ENCODE data around the gene MIA2.
"Not testable (repeated sequence)": the region's sequence is repeated elsewhere in the genome, so short reads cannot be mapped to it uniquely, and the experiment has no call there.

Gene MIA2, protein sequence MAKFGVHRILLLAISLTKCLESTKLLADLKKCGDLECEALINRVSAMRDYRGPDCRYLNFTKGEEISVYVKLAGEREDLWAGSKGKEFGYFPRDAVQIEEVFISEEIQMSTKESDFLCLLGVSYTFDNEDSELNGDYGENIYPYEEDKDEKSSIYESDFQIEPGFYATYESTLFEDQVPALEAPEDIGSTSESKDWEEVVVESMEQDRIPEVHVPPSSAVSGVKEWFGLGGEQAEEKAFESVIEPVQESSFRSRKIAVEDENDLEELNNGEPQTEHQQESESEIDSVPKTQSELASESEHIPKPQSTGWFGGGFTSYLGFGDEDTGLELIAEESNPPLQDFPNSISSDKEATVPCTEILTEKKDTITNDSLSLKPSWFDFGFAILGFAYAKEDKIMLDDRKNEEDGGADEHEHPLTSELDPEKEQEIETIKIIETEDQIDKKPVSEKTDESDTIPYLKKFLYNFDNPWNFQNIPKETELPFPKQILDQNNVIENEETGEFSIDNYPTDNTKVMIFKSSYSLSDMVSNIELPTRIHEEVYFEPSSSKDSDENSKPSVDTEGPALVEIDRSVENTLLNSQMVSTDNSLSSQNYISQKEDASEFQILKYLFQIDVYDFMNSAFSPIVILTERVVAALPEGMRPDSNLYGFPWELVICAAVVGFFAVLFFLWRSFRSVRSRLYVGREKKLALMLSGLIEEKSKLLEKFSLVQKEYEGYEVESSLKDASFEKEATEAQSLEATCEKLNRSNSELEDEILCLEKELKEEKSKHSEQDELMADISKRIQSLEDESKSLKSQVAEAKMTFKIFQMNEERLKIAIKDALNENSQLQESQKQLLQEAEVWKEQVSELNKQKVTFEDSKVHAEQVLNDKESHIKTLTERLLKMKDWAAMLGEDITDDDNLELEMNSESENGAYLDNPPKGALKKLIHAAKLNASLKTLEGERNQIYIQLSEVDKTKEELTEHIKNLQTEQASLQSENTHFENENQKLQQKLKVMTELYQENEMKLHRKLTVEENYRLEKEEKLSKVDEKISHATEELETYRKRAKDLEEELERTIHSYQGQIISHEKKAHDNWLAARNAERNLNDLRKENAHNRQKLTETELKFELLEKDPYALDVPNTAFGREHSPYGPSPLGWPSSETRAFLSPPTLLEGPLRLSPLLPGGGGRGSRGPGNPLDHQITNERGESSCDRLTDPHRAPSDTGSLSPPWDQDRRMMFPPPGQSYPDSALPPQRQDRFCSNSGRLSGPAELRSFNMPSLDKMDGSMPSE (N-terminal part only)

DNA sequence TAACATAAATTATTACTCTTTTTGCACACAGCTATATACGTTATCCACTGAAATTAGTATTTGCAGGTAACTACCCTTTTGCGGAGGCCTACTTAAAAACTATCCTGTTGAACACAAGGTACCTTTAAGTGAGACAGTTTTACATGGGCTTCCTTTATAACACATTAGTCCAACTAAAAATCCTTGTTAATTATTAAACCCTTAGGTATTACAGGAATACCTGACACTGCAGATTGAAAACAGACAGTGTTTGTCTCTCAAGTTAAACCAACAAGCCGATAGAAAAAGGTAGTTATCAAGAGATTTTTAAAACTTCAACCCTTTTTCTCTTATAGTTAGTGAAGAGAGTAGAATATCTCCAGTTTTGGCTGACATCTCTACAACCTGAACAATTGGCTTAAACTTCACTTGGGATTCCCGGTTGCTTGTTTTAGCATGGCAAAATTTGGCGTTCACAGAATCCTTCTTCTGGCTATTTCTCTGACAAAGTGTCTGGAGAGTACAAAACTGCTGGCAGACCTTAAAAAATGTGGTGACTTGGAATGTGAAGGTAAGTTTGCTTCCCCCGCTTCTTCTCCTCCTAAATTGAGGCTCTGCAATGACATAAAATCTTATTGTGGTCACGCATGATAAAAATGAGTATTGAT is at the start of gene MIA2:
Gene MIA2 (plus strand): TSS at position 236 of the 647 bp plus-strand sequence. CDS start 200 bp downstream, at position 436.
- DNase-seq = no peak

- DNase-seq = no peak
Measured at GRCh38 chr14:39184628-39185255, 49.0 kb upstream of the MIA2 start.

- DNase-seq = no peak
Measured at GRCh38 chr14:39185256-39186049, 48.3 kb upstream of the MIA2 start.

DNA sequence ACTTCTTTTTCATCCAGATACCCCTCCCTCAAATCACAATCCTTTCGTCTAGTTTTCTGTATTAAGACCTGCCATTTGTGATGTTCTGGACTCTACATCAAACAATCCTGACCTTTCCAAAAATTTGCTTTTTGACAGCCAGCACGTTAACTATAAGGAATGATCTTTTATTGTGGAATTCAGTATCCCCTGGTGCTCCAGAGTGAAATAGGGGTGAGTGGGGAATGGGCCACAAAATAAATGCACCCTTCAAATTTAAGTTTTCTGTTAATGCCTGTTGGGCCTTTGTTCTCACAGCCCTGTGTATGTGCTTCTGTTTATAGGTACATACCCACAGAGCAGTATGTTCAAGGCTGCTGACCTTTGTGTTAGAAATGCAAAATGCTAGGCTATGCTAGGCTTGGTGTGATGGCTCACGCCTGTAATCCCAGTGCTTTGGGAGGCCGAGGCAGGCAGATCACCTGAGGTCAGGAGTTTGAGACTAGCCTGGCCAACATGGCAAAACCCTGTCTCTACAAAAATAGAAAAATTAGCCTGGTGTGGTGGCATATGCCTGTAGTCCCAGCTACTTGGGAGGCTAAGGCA is 46.7 kb upstream of the MIA2 start:
- DNase-seq = no peak

DNA sequence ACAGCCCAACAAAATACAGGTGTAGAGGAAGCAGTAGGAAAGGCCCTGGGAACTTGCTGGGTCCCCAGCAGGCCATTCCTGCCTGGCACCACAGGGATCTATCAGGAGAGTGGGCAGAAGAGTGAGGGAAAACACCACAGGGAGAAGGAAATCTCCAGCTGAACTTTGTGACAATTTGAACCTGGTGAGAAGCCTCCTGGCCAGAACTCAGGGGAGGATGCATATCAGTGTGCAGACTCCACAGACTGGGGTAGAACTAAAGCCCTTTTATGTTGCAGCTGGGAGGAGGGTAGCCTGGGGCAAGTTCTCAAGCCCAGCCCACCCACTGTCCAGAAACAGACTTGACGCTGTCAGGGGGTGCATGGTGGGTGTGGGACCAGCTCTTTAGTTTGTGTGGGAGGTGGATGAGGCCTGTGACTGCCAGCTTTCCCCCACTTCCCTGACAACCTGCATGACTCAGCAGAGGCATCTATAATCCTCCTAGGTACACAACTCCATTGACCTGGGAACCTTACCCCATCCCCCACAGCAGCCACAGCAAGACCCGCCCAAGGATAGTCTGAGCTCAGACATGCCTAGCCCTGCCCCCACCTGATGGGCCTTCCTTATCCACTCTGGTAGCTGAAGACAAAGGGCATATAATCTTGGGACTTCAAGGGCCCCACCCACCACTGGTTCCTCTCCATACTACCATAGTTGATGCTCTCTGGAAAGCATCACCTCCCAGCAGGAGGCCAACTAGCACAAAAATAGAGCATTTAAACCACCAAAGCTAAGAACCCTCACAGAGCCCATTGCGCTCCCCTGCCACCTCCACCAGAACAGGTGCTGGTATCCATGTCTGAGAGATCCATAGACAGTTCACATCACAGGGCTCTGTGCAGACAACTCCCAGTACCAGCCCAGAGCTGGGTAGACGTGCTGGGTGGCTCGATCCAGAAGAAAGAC is 29.8 kb upstream of the MIA2 start:
- DNase-seq = no peak

- DNase-seq = not testable (repeated sequence)
Measured at GRCh38 chr14:39207430-39207829, 26.3 kb upstream of the MIA2 start.

DNA sequence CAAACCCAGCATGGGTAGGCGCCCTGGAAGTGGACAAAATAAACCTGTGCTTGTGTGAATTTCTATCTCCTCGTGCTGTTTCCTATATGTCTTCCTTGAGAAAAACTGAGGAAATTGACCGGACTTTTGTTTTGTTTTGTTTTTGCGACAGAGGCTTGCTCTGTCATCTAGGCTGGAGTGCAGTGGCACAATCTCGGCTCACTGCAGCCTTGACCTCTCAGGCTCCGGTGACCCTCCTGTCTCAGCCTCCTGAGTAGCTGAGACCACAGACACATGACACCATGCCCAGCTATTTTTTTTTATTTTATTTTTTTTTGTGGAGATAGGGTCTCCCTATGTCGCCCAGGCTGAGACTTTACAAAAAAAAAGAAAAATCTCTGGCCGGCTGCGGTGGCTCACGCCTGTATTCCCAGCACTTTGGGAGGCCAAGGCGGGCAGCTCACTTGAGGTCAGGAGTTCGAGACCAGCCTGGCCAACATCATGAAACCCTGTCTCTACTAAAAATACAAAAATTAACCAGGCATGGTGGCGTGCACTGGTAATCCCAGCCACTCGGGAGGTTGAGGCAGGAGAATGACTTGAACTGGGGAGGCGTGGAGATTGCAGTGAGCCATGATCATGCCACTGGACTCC is 22.5 kb upstream of the MIA2 start:
- no peak for DNase-seq

DNA sequence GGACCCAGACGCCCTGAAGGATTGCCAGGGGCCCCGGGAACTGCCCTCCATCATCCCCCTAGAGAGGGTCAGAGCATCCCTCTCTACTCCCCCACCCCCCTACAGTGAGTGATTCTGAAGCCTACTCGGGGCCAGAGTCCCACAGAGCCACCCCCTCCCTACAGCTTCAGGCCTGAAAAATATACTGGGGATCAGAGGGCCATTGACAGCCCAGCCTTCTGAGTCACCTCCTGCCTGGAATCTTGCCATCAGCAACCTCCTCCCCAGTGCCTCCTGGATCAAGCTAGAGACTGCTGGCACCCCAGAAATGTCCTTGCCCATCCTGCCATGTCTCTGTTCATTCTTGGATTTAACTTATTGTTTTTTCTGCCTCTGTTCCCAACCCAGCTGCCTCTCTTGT is 21.7 kb upstream of the MIA2 start:
- DNase-seq = no peak

DNA sequence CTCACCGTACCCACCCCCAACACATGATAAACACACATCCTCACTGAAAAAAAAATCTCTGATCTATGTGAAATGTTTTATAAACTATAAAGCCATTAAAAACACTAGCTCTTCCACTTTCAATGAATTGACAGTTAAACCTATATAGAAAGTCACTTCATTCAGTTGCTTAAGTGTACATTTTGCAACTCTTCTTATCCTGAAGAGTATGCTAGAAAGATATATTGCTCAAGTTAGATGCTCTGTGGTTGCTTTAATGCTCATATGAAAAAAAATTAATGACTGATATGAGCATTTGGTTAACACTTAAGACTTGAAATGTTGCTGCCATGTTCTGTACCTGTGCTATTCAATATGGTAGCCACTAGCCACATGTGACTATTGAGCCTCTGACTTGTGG is 21.0 kb upstream of the MIA2 start:
- DNase-seq = no peak

DNA sequence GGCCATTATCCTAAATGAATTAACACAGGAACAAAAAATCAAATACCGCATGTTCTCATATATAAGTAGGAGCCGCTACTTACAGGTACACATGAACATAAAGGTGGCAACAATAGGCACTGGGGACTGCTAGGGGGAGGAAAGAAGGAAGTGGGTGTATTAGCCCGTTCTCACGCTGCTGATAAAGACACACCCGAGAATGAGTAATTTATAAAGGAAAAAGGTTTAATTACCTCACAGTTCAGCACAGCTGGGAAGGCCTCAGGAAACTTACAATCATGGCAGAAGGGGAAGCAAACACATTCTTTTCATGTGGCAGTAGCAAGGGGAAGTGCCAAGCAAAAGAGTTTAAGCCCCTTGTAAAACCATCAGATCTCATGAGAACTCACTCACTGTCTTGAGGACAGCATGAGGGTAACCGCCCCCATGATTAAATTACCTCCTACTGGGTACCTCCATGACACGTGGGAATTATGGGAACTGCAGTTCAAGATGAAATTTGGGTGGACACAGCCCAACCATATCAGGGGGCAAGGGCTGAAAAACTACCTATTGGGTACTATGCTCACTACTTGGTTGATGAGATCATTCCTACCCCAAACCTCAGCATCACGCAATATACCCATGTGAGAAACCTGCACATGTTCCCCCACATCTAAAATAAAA is 16.4 kb upstream of the MIA2 start:
- peak in 1 of 2 experiments; percentile 30 for DNase-seq

GRCh38 chr14:39218171-39218769 is 15.4 kb upstream of the MIA2 start:
- DNase-seq = no peak

GRCh38 chr14:39219075-39219499 is 14.6 kb upstream of the MIA2 start:
- no peak for DNase-seq

- not testable (repeated sequence) for DNase-seq
Measured at GRCh38 chr14:39220473-39220872, 13.2 kb upstream of the MIA2 start.

GRCh38 chr14:39228044-39228443 is 5.7 kb upstream of the MIA2 start:
- DNase-seq = no peak

DNA sequence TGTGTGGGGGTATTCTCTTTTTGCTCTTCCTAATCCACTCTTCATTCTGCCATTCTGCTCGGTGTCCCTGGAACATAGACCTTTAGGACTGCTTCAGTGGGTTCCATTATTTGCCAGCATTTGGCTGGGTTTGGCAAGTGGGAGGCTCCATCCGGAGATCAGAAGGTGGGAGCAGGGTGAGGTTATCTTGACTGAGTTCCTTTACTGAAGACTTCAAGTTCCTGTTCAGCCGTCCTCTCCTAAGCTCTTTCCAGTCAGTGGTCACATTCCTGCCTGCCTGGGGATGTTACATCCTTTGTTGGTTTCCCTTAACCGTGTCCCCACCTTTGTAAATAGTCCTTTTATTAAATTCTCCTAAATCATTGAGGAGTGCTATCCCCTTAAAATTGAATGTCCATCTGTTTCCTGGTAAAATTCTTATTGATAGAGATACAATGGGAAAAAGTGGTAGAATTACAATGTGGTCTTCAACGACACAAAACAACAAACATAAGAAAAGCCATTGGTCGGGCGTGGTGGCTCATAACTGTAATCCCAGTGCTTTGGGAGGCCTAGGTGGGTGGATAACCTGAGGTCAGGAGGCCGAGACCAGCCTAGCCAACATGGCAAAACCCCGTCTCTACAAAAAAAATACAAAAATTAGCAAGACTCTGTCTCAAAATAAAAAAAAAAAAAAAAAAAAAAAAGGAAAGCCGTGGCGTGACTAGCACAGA is 5.0 kb upstream of the MIA2 start:
- peak in 1 of 2 experiments; percentile 12 for DNase-seq

DNA sequence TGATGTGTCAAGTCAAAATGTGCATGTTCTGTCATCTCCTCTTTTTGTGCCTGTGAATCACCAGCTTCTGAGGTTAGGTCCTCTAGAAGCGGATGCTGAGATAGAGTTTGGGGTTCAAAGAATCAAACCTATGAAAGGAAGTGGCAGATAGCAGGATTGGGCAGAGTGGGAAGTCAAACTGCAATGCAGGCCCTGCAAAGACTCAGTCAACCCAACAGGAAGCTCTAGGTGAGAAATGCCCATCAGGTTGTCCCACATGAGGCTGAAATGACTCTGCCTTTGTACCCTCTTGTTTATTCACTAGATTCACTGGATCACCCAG is 4.5 kb upstream of the MIA2 start:
- DNase-seq = peak; percentile 42 to 44

DNA sequence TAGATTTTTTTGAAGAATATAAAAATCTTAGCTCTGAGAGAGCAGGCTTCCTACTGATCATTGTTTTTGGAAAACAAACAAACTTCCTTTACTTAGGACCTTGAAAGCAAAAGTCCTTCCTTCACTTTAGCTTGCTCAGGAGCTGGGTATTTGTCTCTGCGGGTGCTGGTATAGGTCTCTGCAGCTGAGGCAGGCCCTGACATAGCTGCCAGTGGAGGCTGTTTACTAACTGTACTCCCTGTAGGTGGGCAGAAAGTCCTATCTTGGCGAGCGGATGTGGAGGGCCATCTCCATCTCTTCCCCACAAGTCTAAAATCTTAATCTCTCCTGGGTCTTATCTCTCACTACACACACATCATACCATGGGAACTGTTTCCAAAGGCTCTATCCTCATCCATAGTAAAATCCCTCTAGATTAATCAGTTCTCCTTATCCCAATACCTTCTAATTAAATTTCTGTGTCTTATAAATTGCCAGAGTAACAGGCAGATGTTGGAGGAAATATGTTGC is 4.1 kb upstream of the MIA2 start:
- no peak for DNase-seq

Measured in Kasumi-1 (cell line).